GDM1 (cell line): ENCODE measurements around the gene HEMGN.
A peak's percentile ranks its signal among the peaks of the same experiment; 100 is the strongest.

Experiments
- DNase-seq: peaks from one replicate; lab custom pipeline; 2025; lab: John Stamatoyannopoulos, UW

The HEMGN gene

GRCh38 chr9:97928986-97929604 lies 8.9 kb downstream of the HEMGN start:
- DNase-seq = no peak

- DNase-seq = no peak
Observed at GRCh38 chr9:97925497-97926334, 12.3 kb downstream of the HEMGN start.

- peak; percentile 58 for DNase-seq
Observed at GRCh38 chr9:97924386-97924785, 13.6 kb downstream of the HEMGN start.

- peak; percentile 38 for DNase-seq
Observed at GRCh38 chr9:97923529-97924108, 14.4 kb downstream of the HEMGN start.

GRCh38 chr9:97921959-97922724 lies 15.8 kb downstream of the HEMGN start, which contains the start of gene TRMO:
TSS of gene TRMO (minus strand) at chr9:97922500. CDS start at chr9:97922493, 7 bp downstream.
- DNase-seq = peak; percentile 96

GRCh38 chr9:97919217-97919813 lies 18.7 kb downstream of the HEMGN start:
- no peak for DNase-seq

GRCh38 chr9:97918611-97919010 lies 19.4 kb downstream of the HEMGN start:
- DNase-seq = no peak

GRCh38 chr9:97911970-97912369 lies 26.0 kb downstream of the HEMGN start:
- no peak for DNase-seq

- no peak for DNase-seq
Observed at GRCh38 chr9:97911528-97911927, 26.4 kb downstream of the HEMGN start.

- DNase-seq = no peak
Observed at GRCh38 chr9:97910357-97910756, 27.6 kb downstream of the HEMGN start.

- no peak for DNase-seq
Observed at GRCh38 chr9:97908705-97909104, 29.3 kb downstream of the HEMGN start.

- DNase-seq = no peak
Observed at GRCh38 chr9:97907632-97908031, 30.3 kb downstream of the HEMGN start.

GRCh38 chr9:97907046-97907445 lies 30.9 kb downstream of the HEMGN start:
- no peak for DNase-seq

GRCh38 chr9:97906236-97906831 lies 31.6 kb downstream of the HEMGN start:
- DNase-seq = peak; percentile 23

- DNase-seq = peak; percentile 26
Observed at GRCh38 chr9:97905228-97905627, 32.7 kb downstream of the HEMGN start.

- no peak for DNase-seq
Observed at GRCh38 chr9:97904725-97905124, 33.2 kb downstream of the HEMGN start.

GRCh38 chr9:97903177-97903576 lies 34.8 kb downstream of the HEMGN start:
- DNase-seq = no peak

GRCh38 chr9:97900738-97901565 lies 37.0 kb downstream of the HEMGN start:
- peak; percentile 13 for DNase-seq

- no peak for DNase-seq
Observed at GRCh38 chr9:97900103-97900737, 37.8 kb downstream of the HEMGN start.

- no peak for DNase-seq
Observed at GRCh38 chr9:97895695-97896332, 42.2 kb downstream of the HEMGN start.
